ENCODE results near the gene PCNT.
"Not testable (repeated sequence)": the region's sequence is repeated elsewhere in the genome, so short reads cannot be mapped to it uniquely, and the experiment has no call there.

PCNT gene

DNA sequence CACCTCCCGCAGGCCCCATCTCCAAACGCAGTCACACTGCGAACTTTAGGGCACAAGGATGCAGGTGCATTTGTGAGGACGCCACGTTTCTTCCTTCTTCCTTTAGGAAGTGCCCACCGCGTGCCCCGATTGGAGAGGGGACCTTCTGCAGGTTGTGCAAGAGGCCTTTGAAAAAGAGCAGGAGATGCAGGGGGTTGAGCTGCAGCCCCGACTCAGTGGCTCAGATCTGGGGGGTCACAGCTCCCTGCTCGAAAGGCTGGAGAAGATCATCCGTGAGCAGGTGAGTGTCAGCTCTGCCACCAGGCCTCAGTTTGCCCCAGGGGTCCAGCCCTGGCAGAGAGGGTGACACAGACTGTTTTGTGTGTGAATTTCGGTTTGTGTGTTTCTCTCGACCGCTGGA, 103.6 kb downstream of the PCNT start:
- no peak for DNase-seq (ENCODE audit: low spot score)

DNA sequence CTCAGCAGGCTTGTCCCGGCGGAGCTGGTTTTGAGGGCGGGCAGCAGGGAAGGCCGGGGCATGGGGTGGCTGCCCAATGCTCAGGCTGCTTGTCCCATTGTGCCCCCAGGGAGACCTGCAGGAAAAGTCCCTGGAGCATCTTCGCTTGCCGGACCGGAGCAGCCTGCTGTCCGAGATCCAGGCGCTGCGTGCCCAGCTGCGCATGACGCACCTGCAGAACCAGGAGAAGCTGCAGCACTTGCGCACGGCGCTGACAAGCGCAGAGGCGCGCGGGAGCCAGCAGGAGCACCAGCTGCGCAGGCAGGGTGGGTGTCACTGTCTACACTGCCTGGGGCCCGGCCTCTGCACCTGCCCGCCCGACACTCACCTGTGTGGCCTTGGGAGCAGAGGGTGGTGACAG, 104.3 kb downstream of the PCNT start:
- no peak for DNase-seq (ENCODE audit: low spot score)

DNA sequence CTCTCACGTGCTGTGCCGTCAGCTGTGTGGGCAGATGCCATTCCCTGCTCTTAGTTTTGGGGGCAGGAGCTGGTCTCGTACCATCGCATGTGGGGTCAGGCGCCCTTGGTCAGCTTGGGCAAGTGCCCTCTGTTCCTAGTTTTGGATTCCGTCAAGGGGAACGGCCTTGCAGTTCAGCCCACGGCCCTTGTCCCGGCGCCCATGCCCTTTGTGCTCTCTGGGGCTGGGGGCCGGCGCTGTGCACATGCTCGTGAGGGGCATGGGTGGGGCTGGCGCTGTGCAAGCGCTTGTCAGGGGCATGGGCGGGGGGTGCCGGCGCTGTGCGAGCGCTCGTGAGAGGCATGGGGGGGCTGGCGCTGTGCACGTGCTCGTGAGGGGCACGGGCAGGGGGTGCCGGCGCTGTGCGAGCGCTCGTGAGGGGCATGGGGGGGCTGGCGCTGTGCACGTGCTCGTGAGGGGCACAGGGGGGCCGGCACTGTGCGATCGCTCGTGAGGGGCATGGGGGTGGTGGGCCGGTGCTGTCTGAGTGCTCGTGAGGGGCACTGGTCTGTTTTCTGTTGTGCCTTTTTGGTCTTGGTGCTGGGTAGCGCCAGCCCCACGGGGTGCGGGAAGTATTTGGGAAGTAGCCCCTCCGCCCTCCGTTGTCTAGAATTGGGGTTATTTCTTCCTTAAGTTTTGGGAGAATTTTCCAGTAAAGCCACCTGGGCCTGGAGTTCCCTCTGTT, 105.2 kb downstream of the PCNT start:
- DNase-seq (ENCODE audit: low spot score), result no peak

DNA sequence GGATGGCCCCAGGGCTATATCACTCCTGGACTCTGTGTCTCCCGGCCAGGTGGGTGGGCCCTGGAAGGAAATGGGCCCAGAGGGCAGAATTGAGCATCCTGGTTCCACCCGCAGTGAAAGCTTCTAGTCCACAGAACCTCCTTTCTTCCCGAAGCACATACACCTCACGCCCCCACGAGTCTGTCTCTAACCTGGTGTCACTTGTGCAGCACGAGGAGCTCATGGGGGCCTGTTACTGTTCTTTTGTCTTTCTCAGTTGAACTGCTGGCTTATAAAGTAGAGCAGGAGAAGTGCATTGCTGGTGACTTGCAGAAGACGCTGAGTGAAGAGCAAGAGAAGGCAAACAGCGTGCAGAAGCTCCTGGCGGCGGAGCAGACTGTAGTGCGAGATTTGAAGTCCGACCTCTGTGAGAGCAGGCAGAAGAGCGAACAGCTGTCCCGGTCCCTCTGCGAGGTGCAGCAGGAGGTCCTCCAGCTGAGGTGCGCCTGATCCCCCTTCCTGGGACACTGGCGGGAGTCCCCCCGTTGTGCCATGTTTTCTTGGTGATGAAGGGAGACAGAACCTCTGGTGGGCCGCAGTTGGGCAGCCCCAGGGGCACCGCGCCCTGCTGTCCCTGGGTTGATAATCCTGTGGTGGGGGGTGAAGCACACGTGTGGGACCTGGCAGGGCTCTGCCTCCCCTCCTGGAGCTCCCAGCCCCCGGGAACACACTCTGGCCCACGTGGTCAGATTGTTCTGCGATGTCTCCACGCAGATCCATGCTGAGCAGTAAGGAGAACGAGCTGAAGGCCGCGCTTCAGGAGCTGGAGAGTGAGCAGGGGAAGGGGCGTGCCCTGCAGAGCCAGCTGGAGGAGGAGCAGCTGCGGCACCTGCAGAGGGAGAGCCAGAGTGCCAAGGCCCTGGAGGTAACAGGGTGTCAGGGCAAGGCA, 106.1 kb downstream of the PCNT start:
- DNase-seq (ENCODE audit: low spot score), result no peak

DNA sequence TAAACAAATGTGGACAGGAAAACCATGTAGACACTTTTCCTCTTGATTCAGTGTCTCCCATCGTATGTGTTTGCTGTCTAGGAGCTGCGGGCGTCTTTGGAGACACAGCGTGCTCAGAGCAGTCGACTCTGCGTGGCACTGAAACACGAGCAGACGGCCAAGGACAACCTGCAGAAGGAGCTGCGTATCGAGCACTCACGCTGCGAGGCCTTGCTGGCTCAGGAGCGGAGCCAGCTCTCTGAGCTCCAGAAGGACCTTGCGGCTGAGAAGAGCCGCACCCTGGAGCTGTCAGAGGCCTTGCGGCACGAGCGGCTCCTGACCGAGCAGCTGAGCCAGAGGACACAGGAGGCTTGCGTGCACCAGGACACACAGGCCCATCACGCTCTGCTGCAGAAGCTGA, 107.5 kb downstream of the PCNT start:
- no peak for DNase-seq (ENCODE audit: low spot score)

DNA sequence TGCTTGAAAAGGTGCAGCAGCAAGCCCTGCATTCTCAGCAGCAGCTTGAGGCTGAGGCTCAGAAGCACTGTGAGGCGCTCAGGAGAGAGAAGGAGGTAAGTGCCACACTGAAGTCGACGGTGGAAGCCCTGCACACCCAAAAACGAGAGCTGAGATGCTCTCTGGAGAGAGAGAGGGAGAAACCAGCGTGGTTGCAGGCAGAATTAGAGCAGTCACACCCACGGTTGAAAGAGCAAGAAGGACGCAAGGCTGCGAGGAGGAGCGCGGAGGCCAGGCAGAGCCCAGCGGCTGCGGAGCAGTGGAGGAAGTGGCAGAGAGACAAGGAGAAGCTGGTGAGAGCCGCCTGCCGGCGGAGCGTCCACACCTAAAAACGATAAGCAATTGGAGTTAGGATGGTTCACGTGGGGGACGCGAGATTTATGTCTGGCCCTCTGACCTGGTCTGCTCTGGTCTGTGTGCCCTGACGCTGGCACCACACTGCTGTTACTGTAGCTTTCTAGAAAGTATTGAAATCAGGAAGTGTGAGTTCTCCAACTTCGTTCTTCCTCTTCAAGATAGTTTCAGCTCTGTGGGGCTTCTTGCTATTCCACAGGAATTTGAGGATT, 108.0 kb downstream of the PCNT start:
- DNase-seq (ENCODE audit: low spot score), result no peak

DNA sequence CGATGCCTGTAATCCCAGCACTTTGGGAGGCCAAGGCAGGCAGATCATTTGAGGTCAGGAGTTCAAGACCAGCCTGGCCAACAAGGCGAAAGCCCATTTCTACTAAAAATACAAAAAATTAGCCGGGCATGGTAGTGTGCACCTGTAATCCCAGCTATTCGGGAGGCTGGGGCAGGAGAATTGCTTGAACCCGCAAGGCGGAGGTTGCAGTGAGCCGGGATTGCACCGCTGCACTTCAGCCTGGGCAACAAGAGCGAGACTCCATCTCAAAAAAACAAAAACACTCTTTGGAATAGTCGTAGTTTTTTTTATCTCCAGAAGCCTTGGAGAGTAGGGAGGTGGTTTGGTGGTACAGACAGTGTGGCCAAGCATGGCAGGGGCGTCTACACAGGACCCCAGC, 109.2 kb downstream of the PCNT start:
- not testable (repeated sequence) for DNase-seq (ENCODE audit: low spot score)

DNA sequence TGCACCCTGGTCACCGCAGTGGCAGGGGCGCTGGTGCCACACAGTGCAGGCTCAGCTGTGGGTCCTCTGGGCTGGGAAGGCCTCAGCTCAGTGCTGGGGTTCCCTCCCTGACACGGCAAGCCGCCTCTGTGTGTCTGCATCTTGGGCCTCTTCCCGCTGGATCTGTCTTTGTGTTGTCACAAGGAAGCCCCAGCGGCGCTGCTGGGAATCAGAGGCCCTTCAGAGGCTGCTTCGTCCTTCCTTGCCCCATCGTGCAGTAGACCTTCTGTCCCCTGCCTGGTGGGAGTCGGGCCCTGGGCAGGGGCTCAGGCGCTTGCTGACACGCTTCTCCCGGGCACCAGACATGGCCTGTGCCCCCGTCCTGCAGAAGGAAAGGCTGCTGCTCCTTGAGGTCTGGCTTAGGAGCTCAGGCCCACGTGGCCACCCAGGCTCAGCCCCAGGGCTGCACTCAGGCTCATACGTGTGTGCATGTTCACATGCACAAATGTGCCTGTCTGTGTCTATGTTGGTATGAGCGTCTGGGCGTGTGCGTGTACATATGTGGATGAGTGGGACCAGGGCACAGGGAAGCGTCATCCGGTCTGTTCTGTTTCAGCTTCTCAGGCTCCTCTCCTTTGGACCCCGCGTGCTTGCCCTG, 110.5 kb downstream of the PCNT start:
- no peak for DNase-seq (ENCODE audit: low spot score)

DNA sequence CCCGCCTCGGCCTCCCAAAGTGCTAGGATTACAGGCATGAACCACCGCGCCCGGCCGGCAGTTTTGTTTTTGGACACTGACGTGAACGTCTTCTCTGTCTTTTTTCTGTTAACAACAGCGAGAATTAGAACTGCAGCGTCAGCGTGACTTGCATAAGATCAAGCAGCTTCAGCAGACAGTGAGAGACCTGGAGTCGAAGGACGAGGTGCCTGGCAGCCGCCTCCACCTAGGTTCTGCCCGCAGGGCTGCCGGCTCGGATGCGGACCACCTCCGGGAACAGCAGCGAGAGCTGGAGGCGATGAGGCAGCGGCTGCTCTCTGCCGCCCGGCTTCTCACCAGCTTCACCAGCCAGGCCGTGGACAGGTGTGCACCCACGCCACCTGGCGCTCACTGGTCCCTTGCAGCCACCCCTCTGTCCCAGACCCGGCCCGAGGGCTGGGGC, 111.9 kb downstream of the PCNT start:
- DNase-seq (ENCODE audit: low spot score), result no peak

DNA sequence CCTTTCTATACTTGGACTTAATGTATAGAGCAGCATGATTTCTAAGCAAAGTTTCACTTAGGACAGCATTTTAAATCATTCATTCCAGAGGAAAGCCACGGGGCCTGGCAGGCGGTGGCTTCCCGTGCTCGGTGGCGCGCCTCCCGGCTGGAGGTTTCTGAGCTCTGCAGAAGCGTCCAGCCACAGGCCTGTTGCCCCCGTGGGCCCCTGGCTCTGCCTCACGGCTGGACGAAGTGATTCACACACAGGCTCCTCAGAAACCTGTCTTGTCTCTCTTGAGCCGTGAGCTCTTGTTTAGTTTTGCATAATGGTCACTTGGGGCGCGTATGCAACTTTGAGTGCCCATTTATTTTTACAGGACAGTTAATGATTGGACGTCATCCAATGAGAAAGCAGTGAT, 112.7 kb downstream of the PCNT start:
- DNase-seq (ENCODE audit: low spot score), result no peak

DNA sequence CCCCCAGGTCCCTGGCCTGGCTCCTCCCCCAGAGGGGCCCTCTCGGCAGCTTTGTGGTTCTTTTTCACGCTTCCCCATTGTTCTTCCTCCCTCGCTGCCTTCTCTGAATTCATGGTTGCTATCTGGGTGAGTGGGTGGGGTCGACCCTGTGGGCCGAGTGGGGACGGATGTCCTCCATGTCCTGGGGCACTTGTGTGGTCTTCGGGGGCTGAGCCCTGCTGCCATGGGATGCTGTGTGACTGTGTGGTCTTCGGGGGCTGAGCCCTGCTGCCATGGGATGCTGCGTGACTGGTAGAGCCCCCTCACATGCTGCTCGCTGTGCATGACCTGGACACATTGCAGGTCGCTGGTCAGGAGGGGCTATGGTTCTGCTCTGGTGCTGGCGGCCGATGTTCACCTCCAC, 113.1 kb downstream of the PCNT start:
- DNase-seq (ENCODE audit: low spot score), result no peak

DNA sequence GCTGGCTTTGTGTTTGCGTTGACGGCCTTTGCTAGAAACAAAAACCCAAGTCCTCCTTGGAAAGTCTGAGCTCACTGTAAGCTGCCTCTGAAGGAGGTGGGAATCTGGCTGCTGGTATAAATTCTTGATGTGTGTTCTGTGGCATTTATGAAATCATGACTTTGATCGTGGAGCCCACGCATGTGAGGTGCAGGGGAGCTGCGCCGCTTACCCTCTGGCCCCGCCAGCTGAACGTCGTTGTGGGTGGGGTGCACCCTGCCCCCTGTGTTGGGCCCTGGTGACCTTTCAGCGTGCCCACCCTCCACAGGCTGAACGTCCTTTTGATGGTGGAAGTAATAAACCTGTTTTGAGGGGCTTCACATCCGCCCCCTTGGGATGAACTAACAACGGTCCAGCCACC, 113.6 kb downstream of the PCNT start:
- DNase-seq (ENCODE audit: low spot score), result no peak

DNA sequence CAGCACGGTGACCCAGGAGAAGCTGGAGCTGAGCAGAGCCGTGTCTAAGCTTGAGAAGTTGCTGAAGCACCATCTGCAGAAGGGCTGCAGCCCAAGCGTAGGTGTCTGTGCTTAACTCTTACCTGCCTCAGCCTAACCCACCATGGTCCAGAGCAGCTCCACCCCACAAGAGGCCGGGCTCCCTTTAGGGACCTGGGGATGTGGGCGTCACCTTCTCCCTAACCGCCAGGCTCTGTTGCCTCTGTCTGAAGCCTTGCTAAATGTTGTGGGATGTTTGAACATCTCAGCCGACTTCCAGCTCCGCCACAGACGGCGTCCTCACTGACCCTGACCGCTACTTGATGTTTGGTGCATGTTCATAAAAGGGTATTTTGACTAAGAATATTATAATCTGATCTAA, 114.3 kb downstream of the PCNT start:
- no peak for DNase-seq (ENCODE audit: low spot score)

DNA sequence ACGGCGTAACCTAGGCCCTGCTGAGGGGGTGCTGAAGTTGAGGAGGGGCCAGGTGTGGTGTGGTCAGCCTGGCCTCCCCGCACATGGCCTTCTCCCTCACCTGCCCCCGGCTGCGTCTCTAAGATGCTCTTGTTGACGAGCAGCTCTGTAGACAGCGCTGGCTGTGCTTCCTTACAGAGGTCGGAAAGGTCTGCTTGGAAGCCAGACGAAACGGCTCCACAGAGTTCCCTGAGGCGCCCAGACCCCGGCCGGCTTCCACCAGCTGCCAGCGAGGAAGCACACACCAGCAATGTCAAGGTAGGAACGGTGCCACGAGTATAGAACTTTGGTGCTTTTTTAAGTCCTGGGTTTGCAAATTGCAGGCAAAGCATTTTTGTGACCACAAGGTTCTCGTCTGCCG, 116.0 kb downstream of the PCNT start:
- DNase-seq (ENCODE audit: low spot score), result no peak

DNA sequence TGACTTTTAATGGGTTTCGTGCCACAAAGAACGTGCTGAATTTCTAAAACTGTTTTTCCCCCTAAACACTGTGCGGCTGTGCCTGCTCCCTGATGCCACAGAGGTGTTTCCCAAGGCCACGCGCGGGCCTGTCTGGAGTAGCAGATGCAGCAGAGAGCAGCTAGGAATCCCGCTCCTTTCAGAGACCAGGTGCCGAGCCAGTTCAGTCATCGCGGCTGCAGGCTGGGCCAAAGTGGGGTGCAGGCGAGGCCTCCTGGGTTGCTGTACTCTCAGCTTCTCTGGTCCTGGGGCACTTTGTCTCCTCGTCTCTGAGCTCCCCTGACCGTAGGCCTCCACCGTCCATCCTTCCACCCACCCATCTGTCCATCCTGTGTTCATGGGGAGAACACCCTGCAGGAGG, 117.4 kb downstream of the PCNT start:
- DNase-seq (ENCODE audit: low spot score), result no peak

DNA sequence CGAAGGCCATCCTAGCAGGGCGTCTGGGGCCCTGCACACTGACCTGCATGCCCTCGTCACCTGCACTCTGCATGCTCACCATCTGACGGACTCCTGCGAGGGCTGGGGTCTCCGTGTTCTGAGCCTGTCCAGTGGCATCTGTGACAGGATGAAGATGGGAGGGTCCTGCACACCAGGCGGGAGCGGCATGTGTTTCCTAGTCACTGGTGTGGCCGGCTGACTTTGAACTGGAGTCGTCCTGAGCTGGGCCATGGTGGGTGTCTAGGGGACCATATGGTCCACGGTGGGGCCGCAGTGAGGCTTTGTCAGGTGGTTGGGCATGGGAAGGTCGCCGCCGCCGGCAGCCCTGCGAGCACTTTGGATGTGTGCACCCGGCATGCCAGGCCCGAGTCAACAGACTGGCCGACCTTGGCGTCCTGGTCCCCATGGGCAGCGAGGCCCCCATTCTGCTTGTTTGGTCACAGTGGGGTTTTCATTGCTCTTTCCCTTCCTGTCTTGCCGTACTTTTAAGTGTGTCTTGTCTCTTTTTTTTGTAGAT, 118.1 kb downstream of the PCNT start:
- no peak for DNase-seq (ENCODE audit: low spot score)

DNA sequence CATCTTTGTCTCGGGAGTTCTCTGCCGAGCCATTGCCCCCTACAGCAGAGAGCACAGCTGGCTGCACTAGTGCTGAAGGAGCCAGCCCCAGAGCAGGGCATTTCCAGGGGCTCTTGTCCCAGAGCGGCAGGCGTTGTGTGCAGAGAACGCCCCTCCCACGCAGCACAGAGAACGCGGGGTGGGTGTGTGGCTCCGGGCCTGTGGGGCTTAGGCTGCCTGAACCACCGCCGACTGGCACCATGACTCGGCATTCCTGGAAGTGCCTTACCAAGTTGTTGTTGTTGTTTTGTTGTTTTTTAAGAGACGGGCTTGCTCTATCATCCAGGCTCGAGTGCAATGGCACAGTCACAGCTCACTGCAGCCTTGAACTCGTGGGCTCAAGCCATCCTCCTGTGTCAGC, 119.0 kb downstream of the PCNT start:
- DNase-seq (ENCODE audit: low spot score), result no peak

DNA sequence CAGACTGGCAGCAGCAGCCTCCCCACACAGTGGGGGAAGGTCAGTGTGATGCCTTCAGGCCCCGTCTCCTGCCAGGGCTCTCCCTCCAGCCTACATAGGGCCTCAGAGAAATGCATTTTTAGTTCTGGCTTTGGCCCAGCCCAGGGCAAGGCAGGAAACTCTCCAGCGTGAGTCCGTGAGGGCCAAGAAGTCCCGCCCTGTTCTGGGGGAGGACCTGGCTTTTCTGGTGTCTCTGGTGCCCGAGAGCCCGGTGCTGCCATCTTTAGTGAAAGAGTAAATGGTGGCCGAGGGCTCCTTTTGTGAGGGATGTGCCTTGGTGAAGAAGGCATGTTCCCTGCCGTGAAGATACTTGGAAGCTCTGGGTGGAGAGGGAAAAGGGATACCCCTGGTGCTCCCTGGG, 120.0 kb downstream of the PCNT start:
- no peak for DNase-seq (ENCODE audit: low spot score)

DNA sequence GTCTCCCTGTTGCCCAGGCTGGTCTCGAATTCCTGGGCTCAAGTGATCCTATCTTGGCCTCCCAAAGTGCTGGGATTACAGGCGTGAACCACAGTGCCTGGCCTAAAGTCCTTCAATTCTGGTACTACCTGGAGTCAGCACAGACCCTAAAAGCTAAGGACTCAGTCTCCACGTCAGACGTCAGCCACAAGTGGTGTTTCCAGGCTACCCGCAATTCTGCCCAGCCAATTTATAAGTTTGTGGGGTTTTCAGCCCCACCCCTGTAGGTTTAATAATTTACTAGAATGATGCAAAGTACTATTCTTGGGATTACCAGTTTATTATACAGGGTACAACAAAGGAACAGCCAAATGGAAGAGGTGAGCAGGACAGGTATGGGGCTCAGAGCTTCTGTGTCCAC, 124.2 kb downstream of the PCNT start:
- no peak for DNase-seq (ENCODE audit: low spot score)

DNA sequence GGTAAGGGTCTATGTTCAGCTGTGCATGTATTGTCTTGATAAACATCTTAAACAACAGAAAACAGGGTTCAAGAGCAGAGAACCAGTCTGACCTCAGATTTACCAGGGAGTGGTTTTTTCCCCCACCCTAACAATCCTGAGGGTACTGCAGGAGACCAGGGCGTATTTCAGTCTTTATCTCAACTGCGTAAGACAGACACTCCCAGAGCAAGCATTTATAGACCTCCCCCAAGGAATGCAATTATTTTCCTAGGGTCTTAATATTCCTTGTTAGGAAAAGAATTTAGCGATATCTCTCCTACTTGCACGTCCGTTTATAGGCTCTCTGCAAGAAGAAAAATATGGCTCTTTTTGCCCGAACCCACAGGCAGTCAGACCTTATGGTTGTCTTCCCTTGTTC, 124.9 kb downstream of the PCNT start:
- not testable (repeated sequence) for DNase-seq (ENCODE audit: low spot score)

DNA sequence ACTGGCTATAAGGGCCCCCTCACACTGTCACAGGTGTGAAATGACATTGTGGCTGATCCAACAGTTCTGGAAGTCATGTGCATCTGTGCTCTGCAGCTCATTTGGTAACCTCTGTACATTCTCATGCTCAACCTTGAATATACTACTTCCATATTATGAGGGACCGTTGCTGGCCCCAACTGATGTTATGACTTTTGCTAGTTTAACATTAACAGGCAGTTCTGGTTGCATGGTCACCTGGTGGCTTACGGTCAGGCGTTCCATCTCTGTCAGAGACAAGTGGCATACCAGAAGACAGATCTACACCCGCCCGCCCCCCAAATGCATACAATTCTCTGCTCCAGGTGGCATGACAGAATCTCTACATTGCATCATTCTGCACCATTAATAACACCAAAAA, 128.8 kb downstream of the PCNT start:
- no peak for DNase-seq (ENCODE audit: low spot score)

DNA sequence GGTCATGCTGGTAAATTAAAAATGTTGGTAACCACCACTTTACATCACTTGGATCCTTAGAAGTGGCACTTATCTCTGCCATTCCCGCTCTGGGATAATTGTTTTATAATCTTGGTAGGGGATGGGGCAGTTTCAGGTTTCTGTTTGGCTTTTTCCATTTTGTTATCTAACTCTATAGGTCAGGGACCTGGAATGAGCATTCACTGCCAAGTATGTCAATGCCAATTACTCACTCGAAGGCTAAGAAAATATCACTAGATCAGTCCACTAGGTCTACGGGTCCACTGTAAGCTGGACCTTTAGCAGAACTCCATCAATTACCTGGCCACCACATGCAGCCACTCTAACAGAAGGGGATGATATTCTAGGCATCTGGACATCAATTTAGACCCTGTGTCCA, 130.2 kb downstream of the PCNT start:
- DNase-seq (ENCODE audit: low spot score), result no peak

Data from CD4-positive, alpha-beta T cell treated with Interleukin-6 at 100 ng/mL for 8 hours (primary cell).